ENCODE results near the gene STOML1.

STOML1 gene

DNA sequence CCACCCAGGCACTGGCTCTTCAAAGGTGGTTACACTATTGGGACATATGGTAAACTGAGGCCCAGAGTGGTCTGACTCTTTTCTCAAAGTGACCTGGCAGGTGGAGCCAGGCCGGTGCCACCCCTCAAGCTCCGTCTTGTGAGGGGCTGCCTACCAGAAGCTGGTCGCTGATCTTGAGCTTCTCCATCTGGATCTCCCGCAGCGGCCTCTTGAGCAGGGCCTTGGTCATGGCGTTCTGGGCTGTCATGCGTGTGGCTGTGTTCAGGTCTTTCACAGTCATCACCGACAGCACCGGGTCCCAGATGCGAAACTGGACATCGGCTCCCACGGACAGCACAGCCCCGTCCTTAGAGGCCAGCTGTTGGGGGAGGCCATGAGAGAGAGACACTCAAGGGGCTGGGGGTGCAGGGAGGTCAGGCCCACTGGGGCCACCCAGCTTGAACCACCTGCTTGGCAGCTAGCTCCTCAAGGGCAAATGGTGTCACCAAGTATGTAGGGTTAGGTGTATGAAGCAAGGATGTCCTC is 3.6 kb downstream of the STOML1 start:
- no peaks in the 10 kb centered on the region for H4K20me1 ChIP-seq (ENCODE audit: insufficient read depth, low read length, poor library complexity, severe bottlenecking)
- H3K4me3 ChIP-seq (ENCODE audit: low read length, poor library complexity, severe bottlenecking): no peak overlapping the region
- no peaks in the 10 kb centered on the region for H3K36me3 ChIP-seq (ENCODE audit: insufficient read depth, low read length)
- H3K27me3 ChIP-seq (ENCODE audit: insufficient read depth, low read length, poor library complexity, severe bottlenecking): no peaks in the 10 kb centered on the region
- no peak overlapping the region for H2AFZ ChIP-seq (ENCODE audit: low read length)
- 0 out of 2 replicates have a peak, but pooled peaks cover 9% of the 10 kb centered on the region for H3F3A ChIP-seq (ENCODE audit: low read depth)
- TF ChIP-seq, protein P1, sequence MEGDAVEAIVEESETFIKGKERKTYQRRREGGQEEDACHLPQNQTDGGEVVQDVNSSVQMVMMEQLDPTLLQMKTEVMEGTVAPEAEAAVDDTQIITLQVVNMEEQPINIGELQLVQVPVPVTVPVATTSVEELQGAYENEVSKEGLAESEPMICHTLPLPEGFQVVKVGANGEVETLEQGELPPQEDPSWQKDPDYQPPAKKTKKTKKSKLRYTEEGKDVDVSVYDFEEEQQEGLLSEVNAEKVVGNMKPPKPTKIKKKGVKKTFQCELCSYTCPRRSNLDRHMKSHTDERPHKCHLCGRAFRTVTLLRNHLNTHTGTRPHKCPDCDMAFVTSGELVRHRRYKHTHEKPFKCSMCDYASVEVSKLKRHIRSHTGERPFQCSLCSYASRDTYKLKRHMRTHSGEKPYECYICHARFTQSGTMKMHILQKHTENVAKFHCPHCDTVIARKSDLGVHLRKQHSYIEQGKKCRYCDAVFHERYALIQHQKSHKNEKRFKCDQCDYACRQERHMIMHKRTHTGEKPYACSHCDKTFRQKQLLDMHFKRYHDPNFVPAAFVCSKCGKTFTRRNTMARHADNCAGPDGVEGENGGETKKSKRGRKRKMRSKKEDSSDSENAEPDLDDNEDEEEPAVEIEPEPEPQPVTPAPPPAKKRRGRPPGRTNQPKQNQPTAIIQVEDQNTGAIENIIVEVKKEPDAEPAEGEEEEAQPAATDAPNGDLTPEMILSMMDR (conservative IDR thresholded peaks at IDR 0.05; ENCODE audit: low read length): no peak
- TF ChIP-seq EZH2phosphoT487 (IDR thresholded peaks at IDR 0.05; ENCODE audit: borderline replicate concordance): no peak
- H3K9me3 ChIP-seq (ENCODE audit: insufficient read depth, low read depth, low read length): no peaks in the 10 kb centered on the region
- H3K9me2 ChIP-seq (replicated peaks; ENCODE audit: low read depth, low read length): no peaks in the 10 kb centered on the region
- no peak overlapping the region for H3K4me2 ChIP-seq (ENCODE audit: low read depth, low read length, poor library complexity, severe bottlenecking)
- H3K79me2 ChIP-seq (ENCODE audit: insufficient read depth, low read length): no peaks in the 10 kb centered on the region
- H3K9ac ChIP-seq (ENCODE audit: low read depth, low read length, poor library complexity, severe bottlenecking): no peak overlapping the region
- peaks cover 56% of the 10 kb centered on the region for H3K4me1 ChIP-seq (ENCODE audit: insufficient read depth, low read length, poor library complexity, severe bottlenecking)

DNA sequence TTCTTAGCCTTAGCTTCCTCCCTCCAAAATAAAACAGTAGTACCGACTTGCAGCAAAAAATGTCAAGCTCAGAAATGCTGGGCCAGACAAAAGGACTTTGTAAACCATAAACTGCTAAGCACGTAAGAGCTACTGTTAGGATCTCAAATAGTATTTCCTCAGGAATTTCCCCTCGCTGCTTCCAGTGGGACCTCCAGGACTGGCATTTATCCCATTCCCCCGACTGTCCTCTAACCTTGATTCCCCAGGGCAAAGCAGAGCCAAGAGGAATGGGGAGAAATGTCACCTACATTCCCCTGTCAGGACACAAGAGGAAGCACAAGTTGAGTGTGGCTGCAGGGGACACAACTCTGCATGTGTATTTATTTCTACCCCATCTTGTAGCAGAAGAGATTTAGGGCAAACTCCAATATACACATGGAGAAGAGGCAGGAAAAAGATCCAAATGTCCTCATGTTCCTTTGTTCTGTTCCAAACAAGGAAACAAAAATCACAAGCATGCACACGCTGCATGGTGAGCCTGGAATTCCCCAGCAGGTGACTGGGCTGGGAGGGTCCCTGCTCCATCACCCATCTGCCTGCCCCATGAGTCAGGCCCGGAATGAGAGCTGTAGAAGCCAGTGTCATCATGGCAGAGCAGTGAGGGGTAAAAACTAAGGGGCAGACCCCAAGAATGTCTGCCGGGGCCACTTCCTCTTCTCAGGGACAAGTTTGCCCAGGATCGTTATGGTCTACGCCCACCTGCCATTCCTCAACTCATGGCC is 4.2 kb downstream of the STOML1 start:
- H3K27me3 ChIP-seq (ENCODE audit: insufficient read depth, low read length, poor library complexity, severe bottlenecking): no peaks in the 10 kb centered on the region
- no peak overlapping the region for H3K4me3 ChIP-seq (ENCODE audit: low read length, poor library complexity, severe bottlenecking)
- H3K4me2 ChIP-seq (ENCODE audit: low read depth, low read length, poor library complexity, severe bottlenecking): no peak overlapping the region
- no peaks in the 10 kb centered on the region for H3K9me2 ChIP-seq (replicated peaks; ENCODE audit: low read depth, low read length)
- 0 out of 2 replicates have a peak, but pooled peaks cover 9% of the 10 kb centered on the region for H3F3A ChIP-seq (ENCODE audit: low read depth)
- H3K9ac ChIP-seq (ENCODE audit: low read depth, low read length, poor library complexity, severe bottlenecking): peak overlapping the region; percentile 76
- no peak overlapping the region for H2AFZ ChIP-seq (ENCODE audit: low read length)
- H3K36me3 ChIP-seq (ENCODE audit: insufficient read depth, low read length): no peaks in the 10 kb centered on the region
- no peaks in the 10 kb centered on the region for H4K20me1 ChIP-seq (ENCODE audit: insufficient read depth, low read length, poor library complexity, severe bottlenecking)
- no peaks in the 10 kb centered on the region for H3K9me3 ChIP-seq (ENCODE audit: insufficient read depth, low read depth, low read length)
- H3K4me1 ChIP-seq (ENCODE audit: insufficient read depth, low read length, poor library complexity, severe bottlenecking): peaks cover 60% of the 10 kb centered on the region
- H3K79me2 ChIP-seq (ENCODE audit: insufficient read depth, low read length): no peaks in the 10 kb centered on the region
- no peak for TF ChIP-seq EZH2phosphoT487 (IDR thresholded peaks at IDR 0.05; ENCODE audit: borderline replicate concordance)
- TF ChIP-seq, protein P1 (conservative IDR thresholded peaks at IDR 0.05; ENCODE audit: low read length): no peak

- no peaks in the 10 kb centered on the region for H3K9me3 ChIP-seq (ENCODE audit: insufficient read depth, low read depth, low read length)
- no peak overlapping the region for H2AFZ ChIP-seq (ENCODE audit: low read length)
- no peaks in the 10 kb centered on the region for H3K79me2 ChIP-seq (ENCODE audit: insufficient read depth, low read length)
- no peaks in the 10 kb centered on the region for H3K27me3 ChIP-seq (ENCODE audit: insufficient read depth, low read length, poor library complexity, severe bottlenecking)
- H3K36me3 ChIP-seq (ENCODE audit: insufficient read depth, low read length): no peaks in the 10 kb centered on the region
- peaks cover 58% of the 10 kb centered on the region for H3K4me1 ChIP-seq (ENCODE audit: insufficient read depth, low read length, poor library complexity, severe bottlenecking)
- TF ChIP-seq, protein P1 (conservative IDR thresholded peaks at IDR 0.05; ENCODE audit: low read length): no peak
- TF ChIP-seq EZH2phosphoT487 (IDR thresholded peaks at IDR 0.05; ENCODE audit: borderline replicate concordance): no peak
- H3F3A ChIP-seq (ENCODE audit: low read depth): 0 out of 2 replicates have a peak, but pooled peaks cover 9% of the 10 kb centered on the region
- no peaks in the 10 kb centered on the region for H3K9me2 ChIP-seq (replicated peaks; ENCODE audit: low read depth, low read length)
- no peaks in the 10 kb centered on the region for H4K20me1 ChIP-seq (ENCODE audit: insufficient read depth, low read length, poor library complexity, severe bottlenecking)
- peak overlapping the region; percentile 76 for H3K9ac ChIP-seq (ENCODE audit: low read depth, low read length, poor library complexity, severe bottlenecking)
- H3K4me3 ChIP-seq (ENCODE audit: low read length, poor library complexity, severe bottlenecking): no peak overlapping the region
- peak overlapping the region; percentile 82 for H3K4me2 ChIP-seq (ENCODE audit: low read depth, low read length, poor library complexity, severe bottlenecking)
These were observed 4.8 kb downstream of the STOML1 start for GRCh38 chr15:73987250-73987649.
